Prostate gland (tissue), 2 donors: ENCODE data around the gene CLK4. TPM values are rescaled to one million over a fixed set of nuclear protein-coding genes. Genes with fewer than 3 reads are reported as not detected.

Experiments used
- DNase-seq: peaks from one replicate; pipeline ENCODE4 v3.0.0-alpha.2; 2019; ENCODE audit warnings: low spot score
- H3K27ac ChIP-seq, 2 donors: fragments of 200-600 bp; sonication (generic); 2 replicates each; pipeline ENCODE4 v1.5.1; 2017 to 2019
- H3K27me3 ChIP-seq: fragments of 200-600 bp; sonication (generic); replicated peaks from 2 replicates; pipeline ENCODE4 v1.5.1; 2019; ENCODE audit not compliant: insufficient read depth
- H3K36me3 ChIP-seq, 2 donors: fragments of 200-600 bp; sonication (generic); 1 replicate in 1 of 2; 2 replicates in 1 of 2; pipeline versions ENCODE4 v1.5.1 to v1.8.1; 2017 to 2019
- H3K4me1 ChIP-seq: fragments of 200-600 bp; sonication (generic); replicated peaks from 2 replicates; pipeline ENCODE4 v1.5.1; 2019
- H3K4me3 ChIP-seq, 2 donors: fragments of 200-600 bp; sonication (generic); 2 replicates each; pipeline ENCODE4 v1.5.1; 2017 to 2019
- H3K9me3 ChIP-seq: fragments of 200-600 bp; sonication (generic); 2 replicates; pipeline ENCODE4 v1.5.1; 2017
- POLR2A ChIP-seq: fragments of 450-650 bp; IDR thresholded peaks from one replicate; pipeline ENCODE4 v1.6.1; 2016; ENCODE audit warnings: antibody characterized with exemption, mild to moderate bottlenecking
- POLR2AphosphoS5 ChIP-seq: sonication (generic); formaldehyde crosslinking; IDR thresholded peaks from one replicate; pipeline ENCODE4 v1.6.1; 2017; ENCODE audit warnings: antibody characterized with exemption
- WGBS: methylation state at CpG from one replicate; pipeline ENCODE4 v1.1.5; 2018; 5-methylcytosine and 5-hydroxymethylcytosine counted together
- intact Hi-C: fragments of 100-400 bp; cut with DNase I; formaldehyde crosslinking; loops from one replicate; pipeline ENCODE4 v1.14.2; 2022
- total RNA-seq, 2 donors: library from RNA; depleted of rRNA; stranded (reverse); fragments of >200 nt; gene quantifications; one replicate each; pipeline ENCODE4 v1.1.0, GENCODE V29; 2016
- TF ChIP-seq, protein P1 (sequence below), 4 experiments: fragments of 200-600 bp in 2 of 4; fragments of 450-650 bp in 2 of 4; sonication (generic) in 2 of 4; IDR thresholded peaks; 1 replicate in 3 of 4; 2 replicates in 1 of 4; pipeline ENCODE4 v1.5.1; 2016 to 2019; ENCODE audit warnings: antibody characterized with exemption in 4 of 4, mild to moderate bottlenecking in 2 of 4, moderate library complexity in 2 of 4

Gene CLK4
- total RNA-seq, 2 donors from 2014 or later = 26.7 to 39.0 TPM

DNA sequence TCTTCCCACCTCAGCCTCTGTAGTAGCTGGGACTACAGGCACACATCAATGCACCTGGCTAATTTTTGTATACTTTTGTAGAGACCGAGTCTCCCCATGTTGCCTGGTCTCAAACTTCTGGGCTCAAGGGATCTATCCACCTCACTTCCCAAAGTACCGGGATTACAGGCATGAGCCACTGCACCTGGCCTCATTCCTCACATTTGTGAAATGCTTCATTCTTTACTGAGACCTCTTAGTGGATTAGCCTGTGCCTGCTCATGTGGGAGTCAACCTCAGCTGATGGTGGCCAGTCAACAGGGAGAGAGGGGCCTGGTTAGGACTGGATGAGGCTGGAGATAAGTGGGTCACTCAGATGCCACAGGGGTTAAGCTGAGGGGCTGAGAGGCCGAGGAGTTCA is 37.3 kb upstream of the CLK4 start:
- intact Hi-C loops = no loop called here
- 78% methylated on average over 3 of the region's 3 CpGs for WGBS
- DNase-seq = no peak
- no peaks in the 10 kb centered on the region for H3K36me3 ChIP-seq
- H3K4me3 ChIP-seq = no peak overlapping the region
- no peaks in the 10 kb centered on the region for H3K4me1 ChIP-seq
- TF ChIP-seq, protein P1, sequence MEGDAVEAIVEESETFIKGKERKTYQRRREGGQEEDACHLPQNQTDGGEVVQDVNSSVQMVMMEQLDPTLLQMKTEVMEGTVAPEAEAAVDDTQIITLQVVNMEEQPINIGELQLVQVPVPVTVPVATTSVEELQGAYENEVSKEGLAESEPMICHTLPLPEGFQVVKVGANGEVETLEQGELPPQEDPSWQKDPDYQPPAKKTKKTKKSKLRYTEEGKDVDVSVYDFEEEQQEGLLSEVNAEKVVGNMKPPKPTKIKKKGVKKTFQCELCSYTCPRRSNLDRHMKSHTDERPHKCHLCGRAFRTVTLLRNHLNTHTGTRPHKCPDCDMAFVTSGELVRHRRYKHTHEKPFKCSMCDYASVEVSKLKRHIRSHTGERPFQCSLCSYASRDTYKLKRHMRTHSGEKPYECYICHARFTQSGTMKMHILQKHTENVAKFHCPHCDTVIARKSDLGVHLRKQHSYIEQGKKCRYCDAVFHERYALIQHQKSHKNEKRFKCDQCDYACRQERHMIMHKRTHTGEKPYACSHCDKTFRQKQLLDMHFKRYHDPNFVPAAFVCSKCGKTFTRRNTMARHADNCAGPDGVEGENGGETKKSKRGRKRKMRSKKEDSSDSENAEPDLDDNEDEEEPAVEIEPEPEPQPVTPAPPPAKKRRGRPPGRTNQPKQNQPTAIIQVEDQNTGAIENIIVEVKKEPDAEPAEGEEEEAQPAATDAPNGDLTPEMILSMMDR (IDR thresholded peaks at IDR 0.05) = no peak
- no peak for TF ChIP-seq POLR2AphosphoS5
- no peak for TF ChIP-seq POLR2A
- H3K27ac ChIP-seq = no peak overlapping the region
- no peaks in the 10 kb centered on the region for H3K9me3 ChIP-seq
- H3K27me3 ChIP-seq = no peaks in the 10 kb centered on the region

DNA sequence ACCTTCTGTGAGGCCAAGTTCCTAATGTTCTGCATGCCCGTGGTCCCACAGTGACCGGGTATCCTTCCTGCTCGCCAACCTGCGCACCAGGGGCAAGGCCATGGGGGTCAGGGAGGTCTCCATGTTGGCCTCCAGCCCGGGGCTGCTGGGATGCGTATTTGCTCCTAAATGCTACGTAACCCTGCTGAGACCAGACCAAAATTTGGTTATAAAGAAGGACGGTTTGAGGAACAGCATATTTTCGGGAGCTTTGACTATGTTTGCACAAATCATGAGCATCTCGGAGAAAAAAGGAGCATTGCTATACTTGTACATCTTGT is 35.7 kb upstream of the CLK4 start:
- Histone ChIP-seq H3K4me1 (no peaks in the 10 kb centered on the region), H3K9me3 (no peaks in the 10 kb centered on the region), H3K36me3 (no peaks in the 10 kb centered on the region), H3K4me3 (no peak overlapping the region), H3K27ac (no peak overlapping the region), H3K27me3 (no peaks in the 10 kb centered on the region)
- no peak for DNase-seq
- no peak for TF ChIP-seq POLR2A
- TF ChIP-seq, protein P1 (IDR thresholded peaks at IDR 0.05) = no peak
- no peak for TF ChIP-seq POLR2AphosphoS5
- WGBS = 92% methylated on average over 10 of the region's 10 CpGs
- intact Hi-C loops = no loop called here

DNA sequence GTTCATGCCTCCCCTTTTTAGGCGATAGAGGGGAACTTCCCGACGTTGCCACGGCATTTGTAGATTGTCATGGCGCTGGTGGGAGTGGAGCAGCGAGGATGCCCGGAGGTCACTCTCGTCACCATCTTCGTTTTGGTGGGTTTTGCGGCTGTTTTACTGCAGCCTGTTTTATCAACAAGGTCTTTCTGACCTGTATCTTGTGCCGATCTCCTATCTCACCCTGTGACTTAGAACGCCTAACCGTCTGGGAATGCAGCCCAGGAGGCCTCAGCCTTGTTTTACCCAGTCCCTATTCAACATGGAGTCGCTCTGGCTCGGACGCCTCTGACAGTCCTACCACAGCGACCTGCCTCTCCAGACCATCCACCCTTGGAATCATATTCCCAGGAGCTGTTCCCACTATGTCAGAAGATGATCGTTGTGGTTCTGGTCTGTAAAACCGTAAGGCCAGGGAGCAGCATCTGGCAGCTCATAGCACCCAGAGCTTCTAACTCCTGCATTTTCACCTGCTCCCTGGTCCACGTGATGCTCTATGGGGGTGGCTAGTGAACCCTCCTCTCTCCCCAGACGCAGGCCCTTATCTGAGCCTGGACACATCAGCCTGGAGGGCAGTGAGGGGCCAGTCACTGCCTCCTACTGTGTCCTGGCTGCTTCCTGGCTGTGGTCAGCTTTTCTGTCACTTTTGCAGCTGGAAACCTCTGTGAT is 35.1 kb upstream of the CLK4 start:
- no peak for DNase-seq
- H3K36me3 ChIP-seq = no peaks in the 10 kb centered on the region
- H3K4me3 ChIP-seq = no peak overlapping the region
- H3K27me3 ChIP-seq = no peaks in the 10 kb centered on the region
- no peaks in the 10 kb centered on the region for H3K9me3 ChIP-seq
- WGBS = 94% methylated on average over 21 of the region's 21 CpGs
- H3K4me1 ChIP-seq = no peaks in the 10 kb centered on the region
- intact Hi-C loops = no loop called here
- H3K27ac ChIP-seq = no peak overlapping the region
- TF ChIP-seq POLR2AphosphoS5 (no peak), POLR2A (no peak)
- TF ChIP-seq, protein P1 (IDR thresholded peaks at IDR 0.05) = no peak

DNA sequence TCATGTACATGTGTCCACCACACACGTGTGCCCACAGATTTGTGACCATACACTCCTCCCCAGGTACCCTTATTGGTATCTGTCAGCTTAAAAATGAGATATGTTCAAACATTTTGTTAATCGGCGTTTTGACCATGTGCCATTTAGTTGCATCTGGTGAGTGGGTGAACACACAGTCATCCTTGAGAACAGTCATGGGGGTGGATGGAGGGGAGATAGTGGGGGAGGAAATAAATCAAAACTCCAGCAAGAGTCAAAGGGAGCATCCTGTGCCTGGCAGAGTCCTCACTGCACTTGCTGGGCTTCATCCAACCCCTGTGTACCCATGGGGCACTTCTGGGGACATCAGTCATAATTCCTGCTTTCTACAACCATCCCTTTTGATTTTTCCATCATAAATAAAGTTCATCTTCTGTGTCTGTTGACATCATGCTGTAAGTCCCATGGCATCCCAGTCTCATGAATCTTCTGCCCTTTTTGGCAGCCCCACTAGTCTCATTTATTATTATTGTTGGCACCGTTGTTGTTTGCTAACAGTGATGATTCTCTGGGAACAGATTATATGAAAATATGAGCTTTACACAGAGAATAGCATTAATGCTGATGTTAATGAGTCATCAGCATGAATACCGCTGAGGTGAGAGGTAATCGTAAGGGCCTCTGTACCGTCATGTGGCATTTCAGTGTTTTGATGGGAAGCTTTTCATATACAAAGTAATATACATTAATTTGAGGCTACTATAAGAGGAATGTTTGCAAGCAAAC is 24.4 kb upstream of the CLK4 start:
- no peak for TF ChIP-seq POLR2AphosphoS5
- no peak for TF ChIP-seq POLR2A
- TF ChIP-seq, protein P1 (IDR thresholded peaks at IDR 0.05) = no peak
- DNase-seq = no peak
- no peaks in the 10 kb centered on the region for H3K27me3 ChIP-seq
- H3K27ac ChIP-seq = no peak overlapping the region
- H3K4me3 ChIP-seq = no peak overlapping the region
- 72% methylated on average over 7 of the region's 7 CpGs for WGBS
- H3K36me3 ChIP-seq = no peaks in the 10 kb centered on the region
- no peaks in the 10 kb centered on the region for H3K9me3 ChIP-seq
- no peaks in the 10 kb centered on the region for H3K4me1 ChIP-seq
- intact Hi-C loops = no loop called here

DNA sequence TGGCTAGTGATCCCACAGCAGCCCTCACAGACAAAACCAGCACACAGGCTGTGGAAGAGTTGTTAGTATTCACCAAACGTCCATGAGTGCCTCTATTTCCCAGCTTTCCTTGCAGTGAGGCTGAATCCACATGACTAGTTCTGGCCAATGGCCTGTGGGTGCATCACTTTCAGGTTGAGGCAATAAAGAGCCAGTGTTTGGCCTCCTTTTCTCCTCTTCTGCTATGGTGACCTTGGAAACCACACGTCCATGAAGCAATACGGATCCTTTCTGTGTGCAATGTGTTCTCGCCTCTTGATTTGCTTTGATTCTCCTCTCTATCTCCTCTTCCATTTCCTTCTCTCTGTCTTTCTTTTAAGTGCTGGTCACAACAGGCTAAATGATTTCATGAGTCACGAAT is 23.4 kb upstream of the CLK4 start:
- Histone ChIP-seq H3K36me3 (no peaks in the 10 kb centered on the region), H3K9me3 (no peaks in the 10 kb centered on the region), H3K4me3 (no peak overlapping the region), H3K27ac (no peak overlapping the region), H3K4me1 (no peaks in the 10 kb centered on the region), H3K27me3 (no peaks in the 10 kb centered on the region)
- 66% methylated on average over 5 of the region's 5 CpGs for WGBS
- TF ChIP-seq POLR2A (no peak), POLR2AphosphoS5 (no peak)
- TF ChIP-seq, protein P1 (IDR thresholded peaks at IDR 0.05) = no peak
- intact Hi-C loops = no loop called here
- DNase-seq = no peak
